ENCODE results near the gene DERL3. TPM values are rescaled to one million over a fixed set of nuclear protein-coding genes. Genes with fewer than 3 reads are reported as not detected.

DERL3 gene
- total and polyA plus RNA-seq, 2 donors (not counting 1 experiment from before 2014, with no cell fraction given), result 77.0 to 142 TPM

GRCh38 chr22:23789121-23789520 is 49.7 kb downstream of the DERL3 start:
- Mint-ChIP-seq H3K27me3 (no peaks in the 10 kb centered on the region), H3K4me1 (peaks cover 45% of the 10 kb centered on the region), H3K4me3 (peak overlapping the region; percentile 20), H3K27ac (peak overlapping the region; percentile 15), H3K9me3 (ENCODE audit: insufficient read depth) (no peaks in the 10 kb centered on the region)
- POLR2A ChIA-PET, result interaction anchor here (0.7 to 2.3 kb wide), 9 partner anchors 8 to 154 kb away, joined by 3 to 11 read pairs (median 4); partner anchors contain the start of genes DERL3, MMP11, SLC2A11 and ZNF70
- H3K79me2 ChIP-seq (ENCODE audit: control insufficient read depth, insufficient read depth, low read length), result peaks cover 68% of the 10 kb centered on the region
- intact Hi-C loops (cut with micrococcal nuclease), result loop anchor here (5.0 to 10.0 kb wide), 2 partner anchors 123 to 226 kb away; partner anchors contain the start of gene CABIN1
- peaks cover 41 to 51% of the 10 kb centered on the region in 2 donors for H3K4me1 ChIP-seq (ENCODE audit: control insufficient read depth in 2 of 2, insufficient read depth in 2 of 2, low read length in 2 of 2)
- no peak overlapping the region for H3K27ac ChIP-seq (ENCODE audit: low read length in 2 of 2)
- H3K4me3 ChIP-seq (ENCODE audit: control extremely low read depth in 1 of 5, extremely low read depth in 1 of 5, insufficient read depth in 1 of 5, low read depth in 2 of 5, low read length in 4 of 5), result no peak overlapping the region
- peaks cover 0 to 28% of the 10 kb centered on the region in 2 experiments for H3K36me3 ChIP-seq (replicated peaks in 1 of 2; ENCODE audit: control extremely low read depth in 1 of 2, control insufficient read depth in 1 of 2, extremely low read depth in 1 of 2, insufficient read depth in 2 of 2, low read length in 1 of 2)
- no peaks in the 10 kb centered on the region for H3K27me3 ChIP-seq (replicated peaks in 1 of 4; ENCODE audit: control extremely low read depth in 1 of 4, control insufficient read depth in 3 of 4, insufficient read depth in 4 of 4, low read length in 3 of 4)
- no peak for ATAC-seq (ENCODE audit: low read depth)
- CTCF ChIA-PET, result interaction anchor here (0.8 to 2.3 kb wide), 6 partner anchors 15 to 68 kb away, joined by 3 to 7 read pairs (median 4); partner anchors contain the start of genes MMP11 and SLC2A11
- H3K4me2 ChIP-seq (replicated peaks; ENCODE audit: low read depth, low read length, poor library complexity, severe bottlenecking), result no peak overlapping the region
- TF ChIP-seq CTCF (IDR thresholded peaks at IDR 0.05), result no peak
- TF ChIP-seq EZH2 (IDR thresholded peaks at IDR 0.05; ENCODE audit: borderline replicate concordance, insufficient read depth, low read depth, low read length, poor library complexity, severe bottlenecking), result no peak
- no peak for DNase-seq
- 100% methylated on average over 2 of the region's 4 CpGs for WGBS (ENCODE audit: insufficient coverage)
- H3K9me3 ChIP-seq (ENCODE audit: control extremely low read depth in 1 of 3, control insufficient read depth in 2 of 3, insufficient read depth in 1 of 3, low read length in 2 of 3), result no peaks in the 10 kb centered on the region
- no peak overlapping the region for H3K9ac ChIP-seq (ENCODE audit: low read length)
- H4K20me1 ChIP-seq (ENCODE audit: control insufficient read depth, insufficient read depth, low read length, poor library complexity, severe bottlenecking), result peaks cover 59% of the 10 kb centered on the region
- no peak overlapping the region for H2AFZ ChIP-seq (ENCODE audit: insufficient read depth, low read depth, low read length, poor library complexity, severe bottlenecking)

GRCh38 chr22:23787910-23788309 is 50.9 kb downstream of the DERL3 start:
- CTCF ChIA-PET, result interaction anchor here (1.7 to 3.2 kb wide), 3 partner anchors 17 to 69 kb away, joined by 6 to 20 read pairs (median 6); partner anchors contain the start of gene SLC2A11
- ATAC-seq (ENCODE audit: low read depth), result no peak
- H3K27me3 ChIP-seq (replicated peaks in 1 of 4; ENCODE audit: control extremely low read depth in 1 of 4, control insufficient read depth in 3 of 4, insufficient read depth in 4 of 4, low read length in 3 of 4), result no peaks in the 10 kb centered on the region
- peaks cover 53% of the 10 kb centered on the region for H4K20me1 ChIP-seq (ENCODE audit: control insufficient read depth, insufficient read depth, low read length, poor library complexity, severe bottlenecking)
- H3K4me1 ChIP-seq (ENCODE audit: control insufficient read depth in 2 of 2, insufficient read depth in 2 of 2, low read length in 2 of 2), result peaks cover 48 to 58% of the 10 kb centered on the region in 2 donors
- no peak overlapping the region for H2AFZ ChIP-seq (ENCODE audit: insufficient read depth, low read depth, low read length, poor library complexity, severe bottlenecking)
- Mint-ChIP-seq H3K27ac (peak overlapping the region; percentile 91), H3K9me3 (ENCODE audit: insufficient read depth) (no peaks in the 10 kb centered on the region), H3K27me3 (no peaks in the 10 kb centered on the region), H3K4me1 (peaks cover 45% of the 10 kb centered on the region), H3K4me3 (peak overlapping the region; percentile 95)
- intact Hi-C loops (cut with micrococcal nuclease), result loop anchor here (1.0 to 10.0 kb wide), 8 partner anchors 12 to 227 kb away; partner anchors contain the start of genes CABIN1 and MMP11
- no peak for DNase-seq
- 92% methylated on average over 2 of the region's 3 CpGs for WGBS (ENCODE audit: insufficient coverage)
- peak overlapping the region; percentile 48 to 98 for H3K27ac ChIP-seq (ENCODE audit: low read length in 2 of 2)
- no peaks in the 10 kb centered on the region for H3K9me3 ChIP-seq (ENCODE audit: control extremely low read depth in 1 of 3, control insufficient read depth in 2 of 3, insufficient read depth in 1 of 3, low read length in 2 of 3)
- no peak for TF ChIP-seq EZH2 (IDR thresholded peaks at IDR 0.05; ENCODE audit: borderline replicate concordance, insufficient read depth, low read depth, low read length, poor library complexity, severe bottlenecking)
- H3K4me2 ChIP-seq (replicated peaks; ENCODE audit: low read depth, low read length, poor library complexity, severe bottlenecking), result peak overlapping the region; percentile 80
- H3K9ac ChIP-seq (ENCODE audit: low read length), result peak overlapping the region; percentile 95
- H3K79me2 ChIP-seq (ENCODE audit: control insufficient read depth, insufficient read depth, low read length), result peaks cover 56% of the 10 kb centered on the region
- H3K36me3 ChIP-seq (replicated peaks in 1 of 2; ENCODE audit: control extremely low read depth in 1 of 2, control insufficient read depth in 1 of 2, extremely low read depth in 1 of 2, insufficient read depth in 2 of 2, low read length in 1 of 2), result peaks cover 0 to 18% of the 10 kb centered on the region in 2 experiments
- H3K4me3 ChIP-seq (ENCODE audit: control extremely low read depth in 1 of 5, extremely low read depth in 1 of 5, insufficient read depth in 1 of 5, low read depth in 2 of 5, low read length in 4 of 5), result peak overlapping the region; percentile 72 to 95 (median 84)
- POLR2A ChIA-PET, result interaction anchor here (1.0 to 2.9 kb wide), 8 partner anchors 11 to 69 kb away, joined by 3 to 29 read pairs (median 8); partner anchors contain the start of genes DERL3, SLC2A11, VPREB3 and ZNF70

All from B cell (primary cell).